OCI-LY7 (cell line): ENCODE results near the gene CYBRD1. TPM values are rescaled to one million over a fixed set of nuclear protein-coding genes. Genes with fewer than 3 reads are reported as not detected.
"Not testable (repeated sequence)": the region's sequence is repeated elsewhere in the genome, so short reads cannot be mapped to it uniquely, and the experiment has no call there.

Source experiments
- BruUV-seq: library from RNA; stranded (reverse); fragments of 400-500 nt; replicated peaks from 2 replicates; lab custom pipeline; 2021; lab: Mats Ljungman, UMichigan
- CTCF ChIA-PET: fragments of 300-600 bp; sonication (Branson Sonifier 250); formaldehyde crosslinking; loops from one replicate; lab custom pipeline; 2022; ENCODE audit warnings: antibody characterized with exemption; ENCODE audit not compliant: unreplicated experiment; lab: Charles Lee
- POLR2A ChIA-PET: fragments of 300-600 bp; sonication (Branson Sonifier 250); formaldehyde crosslinking; loops from one replicate; lab custom pipeline; 2022; ENCODE audit warnings: antibody characterized with exemption; lab: Charles Lee
- DNase-seq: peaks from one replicate; pipeline ENCODE4 v3.0.0-alpha.2; 2015; ENCODE audit warnings: low spot score
- H2AFZ ChIP-seq: fragments of 200-600 bp; sonication (generic), shearing (Covaris generic); 2 replicates; pipeline ENCODE4 v1.6.1; 2014; ENCODE audit warnings: mild to moderate bottlenecking, antibody characterized with exemption, low read length, moderate library complexity
- H3K27ac ChIP-seq: fragments of 200-600 bp; sonication (generic); 2 replicates; pipeline ENCODE4 v1.5.1; 2014; ENCODE audit warnings: mixed run types, low read depth, mild to moderate bottlenecking, moderate library complexity, low read length, inconsistent platforms; ENCODE audit not compliant: poor library complexity, severe bottlenecking
- H3K36me3 ChIP-seq: fragments of 200-600 bp; sonication (generic); 2 replicates; pipeline ENCODE4 v1.6.1; 2014; ENCODE audit warnings: mild to moderate bottlenecking, antibody characterized with exemption, low read length, moderate library complexity, mixed read lengths; ENCODE audit not compliant: insufficient read depth
- H3K4me1 ChIP-seq: fragments of 200-600 bp; sonication (generic); 2 replicates; pipeline ENCODE4 v1.5.1; 2014; ENCODE audit warnings: mild to moderate bottlenecking, low read length; ENCODE audit not compliant: insufficient read depth, poor library complexity, severe bottlenecking
- H3K4me2 ChIP-seq: fragments of 200-600 bp; sonication (generic); 2 replicates; pipeline ENCODE4 v1.6.1; 2014; ENCODE audit warnings: mild to moderate bottlenecking, low read length
- H3K4me3 ChIP-seq: fragments of 200-600 bp; sonication (generic); 2 replicates; pipeline ENCODE4 v1.5.1; 2014; ENCODE audit warnings: mild to moderate bottlenecking, low read depth, low read length; ENCODE audit not compliant: poor library complexity, severe bottlenecking
- H3K79me2 ChIP-seq: fragments of 200-600 bp; sonication (generic); 2 replicates; pipeline ENCODE4 v1.6.1; 2016; ENCODE audit warnings: low read depth, mild to moderate bottlenecking, low read length, moderate library complexity, mixed read lengths; ENCODE audit not compliant: insufficient read depth
- H3K9me2 ChIP-seq: fragments of 200-600 bp; sonication (generic); 2 replicates; pipeline ENCODE4 v1.6.1; 2016; ENCODE audit warnings: mild to moderate bottlenecking, low read length, mixed read lengths; ENCODE audit not compliant: insufficient read depth
- H3K9me3 ChIP-seq: fragments of 200-600 bp; sonication (generic); 2 replicates; pipeline ENCODE4 v1.6.1; 2014; ENCODE audit warnings: mild to moderate bottlenecking, mixed run types, low read length, mixed read lengths
- H4K20me1 ChIP-seq: fragments of 200-600 bp; sonication (generic); 2 replicates; pipeline ENCODE4 v1.6.1; 2014; ENCODE audit warnings: mild to moderate bottlenecking, antibody characterized with exemption, low read length, moderate library complexity, mixed read lengths; ENCODE audit not compliant: insufficient read depth
- EZH2phosphoT487 ChIP-seq: fragments of 200-600 bp; sonication (generic); IDR thresholded peaks from 2 replicates; pipeline ENCODE4 v1.6.1; 2018; ENCODE audit warnings: low read depth, borderline replicate concordance, mild to moderate bottlenecking, mixed run types, antibody characterized with exemption, low read length, moderate library complexity, mixed read lengths
- intact Hi-C: fragments of 100-400 bp; cut with micrococcal nuclease; formaldehyde crosslinking; loops from one replicate; pipeline ENCODE4 v1.10.0; 2022; ENCODE audit not compliant: unreplicated experiment
- total RNA-seq, 2 experiments: library from RNA; depleted of rRNA in 1 of 2; stranded (reverse); fragments of >200 nt in 1 of 2; shearing (Covaris generic) in 1 of 2; gene quantifications; 2 replicates each; pipeline ENCODE4 v1.2.3, GENCODE V29; 2014 to 2022
- TF ChIP-seq, protein P1 (sequence below): fragments of 200-600 bp; sonication (generic); conservative IDR thresholded peaks from 2 replicates; pipeline ENCODE4 v1.5.1; 2014; ENCODE audit warnings: mild to moderate bottlenecking, antibody characterized with exemption, low read length, moderate library complexity, mixed read lengths

The CYBRD1 gene
- total RNA-seq, 2 experiments from 2014 or later = not detected

DNA sequence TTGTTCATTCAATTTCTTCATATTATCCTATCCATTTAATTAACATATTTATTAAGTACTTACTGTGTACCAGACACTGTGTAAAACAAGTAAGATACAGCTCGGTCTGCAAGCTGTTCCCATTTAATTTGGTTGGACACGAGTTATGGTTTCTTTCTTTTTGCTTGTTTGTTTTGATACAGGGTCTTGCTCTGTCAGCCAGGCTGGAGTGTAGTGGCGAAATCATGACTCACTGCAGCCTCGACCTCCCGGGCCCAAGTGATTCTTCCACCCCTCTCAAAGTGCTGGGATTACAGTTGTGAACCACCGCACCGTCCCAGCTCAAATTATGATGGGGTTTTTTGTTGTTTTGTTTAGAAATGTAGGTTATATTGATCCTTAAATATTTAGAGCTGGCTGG is 9.0 kb downstream of the CYBRD1 start:
- Histone ChIP-seq H3K9me2 (no peaks in the 10 kb centered on the region), H3K4me2 (no peak overlapping the region), H4K20me1 (no peaks in the 10 kb centered on the region), H3K4me3 (no peak overlapping the region), H2AFZ (no peak overlapping the region), H3K36me3 (no peaks in the 10 kb centered on the region), H3K9me3 (no peaks in the 10 kb centered on the region), H3K4me1 (no peaks in the 10 kb centered on the region), H3K27ac (no peak overlapping the region), H3K79me2 (no peaks in the 10 kb centered on the region)
- ChIA-PET POLR2A (interaction anchor here (0.7 to 0.8 kb wide), 3 partner anchors 25 to 525 kb away, joined by 3 to 6 read pairs (median 5); no protein-coding TSS in a partner anchor), CTCF (no interaction called here)
- intact Hi-C loops = loop anchor here (5.0 kb wide), 1 partner anchor 559 kb away; no protein-coding TSS in a partner anchor
- BruUV-seq = no TSS peak
- DNase-seq = no peak
- TF ChIP-seq EZH2phosphoT487 = no peak
- TF ChIP-seq, protein P1, sequence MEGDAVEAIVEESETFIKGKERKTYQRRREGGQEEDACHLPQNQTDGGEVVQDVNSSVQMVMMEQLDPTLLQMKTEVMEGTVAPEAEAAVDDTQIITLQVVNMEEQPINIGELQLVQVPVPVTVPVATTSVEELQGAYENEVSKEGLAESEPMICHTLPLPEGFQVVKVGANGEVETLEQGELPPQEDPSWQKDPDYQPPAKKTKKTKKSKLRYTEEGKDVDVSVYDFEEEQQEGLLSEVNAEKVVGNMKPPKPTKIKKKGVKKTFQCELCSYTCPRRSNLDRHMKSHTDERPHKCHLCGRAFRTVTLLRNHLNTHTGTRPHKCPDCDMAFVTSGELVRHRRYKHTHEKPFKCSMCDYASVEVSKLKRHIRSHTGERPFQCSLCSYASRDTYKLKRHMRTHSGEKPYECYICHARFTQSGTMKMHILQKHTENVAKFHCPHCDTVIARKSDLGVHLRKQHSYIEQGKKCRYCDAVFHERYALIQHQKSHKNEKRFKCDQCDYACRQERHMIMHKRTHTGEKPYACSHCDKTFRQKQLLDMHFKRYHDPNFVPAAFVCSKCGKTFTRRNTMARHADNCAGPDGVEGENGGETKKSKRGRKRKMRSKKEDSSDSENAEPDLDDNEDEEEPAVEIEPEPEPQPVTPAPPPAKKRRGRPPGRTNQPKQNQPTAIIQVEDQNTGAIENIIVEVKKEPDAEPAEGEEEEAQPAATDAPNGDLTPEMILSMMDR = no peak

DNA sequence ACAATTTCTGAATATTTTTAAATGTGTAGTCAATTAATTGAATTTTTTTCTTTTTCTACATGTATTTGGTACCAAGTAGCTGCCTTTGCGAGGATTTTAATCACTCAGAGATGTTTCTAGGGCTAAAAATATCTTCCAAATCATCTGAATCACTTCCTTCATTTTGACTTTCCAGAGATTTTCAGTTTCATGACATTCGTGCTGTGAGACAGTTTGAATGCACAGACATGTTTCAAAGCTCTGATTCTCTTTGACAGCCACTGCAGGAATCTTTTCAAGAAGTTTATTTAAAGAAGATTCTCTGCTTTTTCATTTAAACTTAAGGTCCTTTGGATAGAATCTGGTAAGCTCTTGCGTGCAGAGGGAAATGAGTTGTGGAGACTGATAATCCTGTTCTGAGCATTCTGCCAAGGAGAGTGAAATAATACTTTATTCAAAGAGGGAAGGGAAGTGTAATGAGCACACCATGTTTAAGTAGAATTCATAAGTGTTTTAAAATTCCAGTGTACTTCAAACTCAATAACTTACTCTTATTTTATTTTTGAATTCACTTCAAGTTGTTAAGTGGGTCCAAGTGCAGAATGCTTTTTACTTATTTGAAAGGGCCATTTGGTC is 9.7 kb downstream of the CYBRD1 start:
- no peak overlapping the region for H2AFZ ChIP-seq
- H3K4me3 ChIP-seq = no peak overlapping the region
- H4K20me1 ChIP-seq = no peaks in the 10 kb centered on the region
- no peaks in the 10 kb centered on the region for H3K4me1 ChIP-seq
- H3K27ac ChIP-seq = no peak overlapping the region
- TF ChIP-seq EZH2phosphoT487 = no peak
- TF ChIP-seq, protein P1 = no peak
- POLR2A ChIA-PET = interaction anchor here (0.8 kb wide), 1 partner anchor 26 kb away, joined by 3 read pairs; no protein-coding TSS in a partner anchor
- DNase-seq = no peak
- H3K4me2 ChIP-seq = no peak overlapping the region
- CTCF ChIA-PET = interaction anchor here (0.5 kb wide), 1 partner anchor 219 kb away, joined by 3 read pairs; no protein-coding TSS in a partner anchor
- no TSS peak for BruUV-seq
- no peaks in the 10 kb centered on the region for H3K9me3 ChIP-seq
- H3K79me2 ChIP-seq = no peaks in the 10 kb centered on the region
- H3K36me3 ChIP-seq = no peaks in the 10 kb centered on the region
- intact Hi-C loops = loop anchor here (5.0 kb wide), 1 partner anchor 560 kb away; no protein-coding TSS in a partner anchor
- H3K9me2 ChIP-seq = no peaks in the 10 kb centered on the region

DNA sequence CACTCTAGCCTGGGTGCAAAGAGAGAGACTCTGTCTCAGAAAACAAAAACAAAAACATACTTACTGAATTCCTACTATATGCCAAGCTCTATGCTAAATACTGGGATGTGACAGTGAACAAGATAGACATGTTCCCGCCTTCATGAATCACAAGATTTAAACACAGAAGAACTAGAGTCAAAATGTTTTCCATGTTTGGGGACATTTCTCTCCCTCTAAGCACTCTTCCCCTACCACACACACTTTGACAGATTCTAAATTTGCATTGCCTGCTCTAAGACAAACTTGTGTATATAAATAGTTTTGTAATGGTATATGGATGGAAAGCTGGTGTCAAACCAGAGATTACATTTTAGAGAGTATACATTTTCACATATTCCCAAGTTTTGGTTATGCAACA is 11.1 kb downstream of the CYBRD1 start:
- Histone ChIP-seq H3K27ac (no peak overlapping the region), H3K4me2 (no peak overlapping the region), H3K36me3 (no peaks in the 10 kb centered on the region), H3K4me1 (no peaks in the 10 kb centered on the region), H3K79me2 (no peaks in the 10 kb centered on the region), H2AFZ (no peak overlapping the region), H4K20me1 (no peaks in the 10 kb centered on the region), H3K4me3 (no peak overlapping the region), H3K9me2 (no peaks in the 10 kb centered on the region), H3K9me3 (no peaks in the 10 kb centered on the region)
- DNase-seq = no peak
- no TSS peak for BruUV-seq
- ChIA-PET POLR2A (interaction anchor here (0.6 to 0.7 kb wide), 2 partner anchors 107 to 1019 kb away, joined by 3 to 4 read pairs; no protein-coding TSS in a partner anchor), CTCF (interaction anchor here (0.6 kb wide), 1 partner anchor 70 kb away, joined by 3 read pairs; no protein-coding TSS in a partner anchor)
- TF ChIP-seq, protein P1 = no peak
- no peak for TF ChIP-seq EZH2phosphoT487
- intact Hi-C loops = loop anchor here (5.0 kb wide), 1 partner anchor 561 kb away; no protein-coding TSS in a partner anchor

DNA sequence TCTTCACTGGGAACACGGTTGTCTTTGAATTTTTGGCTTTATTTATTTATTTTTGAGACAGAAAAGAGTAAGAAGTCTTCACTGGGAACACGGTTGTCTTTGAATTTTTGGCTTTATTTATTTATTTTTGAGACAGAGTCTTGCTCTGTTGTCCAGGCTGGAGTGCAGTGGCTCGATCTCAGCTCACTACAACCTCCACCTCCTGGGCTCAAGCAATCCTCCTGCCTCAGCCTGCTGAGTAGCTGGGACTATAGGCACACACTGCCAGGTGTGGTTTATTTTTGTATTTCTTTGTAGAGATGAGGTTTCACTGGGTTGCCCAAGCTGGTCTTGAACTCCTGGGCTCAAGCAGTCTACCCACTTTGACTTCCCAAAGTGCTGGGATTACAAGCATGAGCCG is 13.3 kb downstream of the CYBRD1 start:
- BruUV-seq, DNase-seq: not testable (repeated sequence)

More for the DNA sequence above, 13.3 kb downstream of the CYBRD1 start:
- H3K27ac ChIP-seq, H3K36me3 ChIP-seq, H2AFZ ChIP-seq, H3K79me2 ChIP-seq, H3K4me1 ChIP-seq, CTCF ChIA-PET, intact Hi-C loops, H3K4me3 ChIP-seq, H3K4me2 ChIP-seq, H3K9me3 ChIP-seq, H3K9me2 ChIP-seq, H4K20me1 ChIP-seq: not testable (repeated sequence)
- POLR2A ChIA-PET = interaction anchor here (1.4 to 1.5 kb wide), 2 partner anchors 23 to 26 kb away, joined by 5 read pairs; no protein-coding TSS in a partner anchor
